OCI-LY1 (cell line): ENCODE results near the gene TYK2.
A peak's percentile ranks its signal among the peaks of the same experiment; 100 is the strongest.

ENCODE experiments used
- H2AFZ ChIP-seq: fragments of 200-600 bp; sonication (generic), shearing (Covaris generic); 2 replicates; pipeline ENCODE4 v1.6.0; 2014; ENCODE audit warnings: antibody characterized with exemption, mild to moderate bottlenecking, low read length
- H3F3A ChIP-seq: fragments of 200-600 bp; sonication (generic), shearing (Covaris generic); 2 replicates; pipeline ENCODE4 v1.6.0; 2014; ENCODE audit warnings: mild to moderate bottlenecking, antibody characterized with exemption, low read length, moderate library complexity; ENCODE audit not compliant: insufficient read depth
- H3K27ac ChIP-seq: fragments of 200-600 bp; sonication (generic); 2 replicates; pipeline ENCODE4 v1.5.1; 2014; ENCODE audit warnings: low read length, mixed run types, mild to moderate bottlenecking, low read depth; ENCODE audit not compliant: poor library complexity, severe bottlenecking
- H3K27me3 ChIP-seq: fragments of 200-600 bp; sonication (generic); 2 replicates; pipeline ENCODE4 v1.6.0; 2014; ENCODE audit warnings: antibody characterized with exemption, mild to moderate bottlenecking, low read length, moderate library complexity; ENCODE audit not compliant: insufficient read depth
- H3K36me3 ChIP-seq: fragments of 200-600 bp; sonication (generic); 2 replicates; pipeline ENCODE4 v1.6.1; 2014; ENCODE audit warnings: mild to moderate bottlenecking, antibody characterized with exemption, low read length, moderate library complexity, mixed read lengths; ENCODE audit not compliant: insufficient read depth
- H3K4me1 ChIP-seq: fragments of 200-600 bp; sonication (generic); 2 replicates; pipeline ENCODE4 v1.5.1; 2014; ENCODE audit warnings: mild to moderate bottlenecking, low read length, moderate library complexity; ENCODE audit not compliant: insufficient read depth, severe bottlenecking
- H3K4me2 ChIP-seq: fragments of 200-600 bp; sonication (generic), shearing (Covaris generic); 2 replicates; pipeline ENCODE4 v1.6.1; 2014; ENCODE audit warnings: low read length
- H3K4me3 ChIP-seq: fragments of 200-600 bp; sonication (generic); 2 replicates; pipeline ENCODE4 v1.5.1; 2014; ENCODE audit warnings: low read length, low read depth, mild to moderate bottlenecking, mixed read lengths; ENCODE audit not compliant: poor library complexity, severe bottlenecking
- H3K79me2 ChIP-seq: fragments of 200-600 bp; shearing (Covaris generic); 2 replicates; pipeline ENCODE4 v1.6.1; 2016; ENCODE audit warnings: mixed run types, low read length, mixed read lengths; ENCODE audit not compliant: insufficient read depth
- H3K9ac ChIP-seq: fragments of 200-600 bp; sonication (generic), shearing (Covaris generic); 2 replicates; pipeline ENCODE4 v1.6.1; 2014; ENCODE audit warnings: mild to moderate bottlenecking, low read length, mixed read lengths
- H3K9me2 ChIP-seq: fragments of 200-600 bp; sonication (generic), shearing (Covaris generic); 2 replicates; pipeline ENCODE4 v1.6.1; 2014; ENCODE audit warnings: low read depth, mild to moderate bottlenecking, low read length, mixed read lengths
- H3K9me3 ChIP-seq: fragments of 200-600 bp; shearing (Covaris generic); 2 replicates; pipeline ENCODE4 v1.6.1; 2014; ENCODE audit warnings: low read length, mixed read lengths
- H4K20me1 ChIP-seq: fragments of 200-600 bp; sonication (generic), shearing (Covaris generic); 2 replicates; pipeline ENCODE4 v1.6.0; 2016; ENCODE audit warnings: mild to moderate bottlenecking, low read length; ENCODE audit not compliant: insufficient read depth
- CTCF ChIP-seq: fragments of 200-600 bp; sonication (generic), shearing (Covaris generic); IDR thresholded peaks from 2 replicates; pipeline ENCODE4 v1.5.1; 2017; ENCODE audit warnings: mild to moderate bottlenecking, antibody characterized with exemption, low read length, moderate library complexity, mixed read lengths
- EZH2 ChIP-seq: fragments of 200-600 bp; sonication (generic), shearing (Covaris generic); IDR thresholded peaks from 2 replicates; pipeline ENCODE4 v1.8.0; 2017; ENCODE audit warnings: borderline replicate concordance, mixed run types, mild to moderate bottlenecking, antibody characterized with exemption, low read length, moderate library complexity, mixed read lengths

TYK2 gene

GRCh38 chr19:10424011-10424637 is 43.8 kb upstream of the TYK2 start:
- H3K79me2 ChIP-seq: no peaks in the 10 kb centered on the region
- H3K4me3 ChIP-seq: no peak overlapping the region
- no peaks in the 10 kb centered on the region for H3K9me3 ChIP-seq
- H3K36me3 ChIP-seq: no peaks in the 10 kb centered on the region
- H3K4me1 ChIP-seq: peaks cover 28% of the 10 kb centered on the region
- no peak overlapping the region for H3K9ac ChIP-seq
- TF ChIP-seq CTCF (peak; percentile 88), EZH2 (no peak)
- no peaks in the 10 kb centered on the region for H4K20me1 ChIP-seq
- no peaks in the 10 kb centered on the region for H3K9me2 ChIP-seq
- H3K4me2 ChIP-seq: peak overlapping the region; percentile 33
- peaks cover 6% of the 10 kb centered on the region; the same call in 1 of the 2 replicates for H3K27me3 ChIP-seq
- H3F3A ChIP-seq: no peaks in the 10 kb centered on the region
- H2AFZ ChIP-seq: no peak overlapping the region
- H3K27ac ChIP-seq: no peak overlapping the region

- H3F3A ChIP-seq: no peaks in the 10 kb centered on the region
- H3K4me2 ChIP-seq: no peak overlapping the region
- H4K20me1 ChIP-seq: no peaks in the 10 kb centered on the region
- no peak overlapping the region for H3K9ac ChIP-seq
- no peaks in the 10 kb centered on the region for H3K9me2 ChIP-seq
- no peak overlapping the region for H3K4me3 ChIP-seq
- H3K36me3 ChIP-seq: no peaks in the 10 kb centered on the region
- no peaks in the 10 kb centered on the region for H3K79me2 ChIP-seq
- H3K4me1 ChIP-seq: peaks cover 27% of the 10 kb centered on the region
- no peak overlapping the region for H2AFZ ChIP-seq
- peaks cover 6% of the 10 kb centered on the region; the same call in 1 of the 2 replicates for H3K27me3 ChIP-seq
- no peak overlapping the region for H3K27ac ChIP-seq
- no peak for TF ChIP-seq EZH2
- TF ChIP-seq CTCF: no peak
- no peaks in the 10 kb centered on the region for H3K9me3 ChIP-seq
Observed at GRCh38 chr19:10422846-10423245, 42.5 kb upstream of the TYK2 start.

- H3K79me2 ChIP-seq: no peaks in the 10 kb centered on the region
- H3K9me2 ChIP-seq: no peaks in the 10 kb centered on the region
- no peak overlapping the region for H2AFZ ChIP-seq
- no peak overlapping the region for H3K9ac ChIP-seq
- no peaks in the 10 kb centered on the region for H3F3A ChIP-seq
- H3K36me3 ChIP-seq: no peaks in the 10 kb centered on the region
- no peak overlapping the region for H3K4me3 ChIP-seq
- no peaks in the 10 kb centered on the region for H4K20me1 ChIP-seq
- no peak overlapping the region for H3K4me2 ChIP-seq
- peaks cover 6% of the 10 kb centered on the region; the same call in 1 of the 2 replicates for H3K27me3 ChIP-seq
- H3K9me3 ChIP-seq: no peaks in the 10 kb centered on the region
- H3K4me1 ChIP-seq: peaks cover 23% of the 10 kb centered on the region
- H3K27ac ChIP-seq: no peak overlapping the region
- TF ChIP-seq CTCF (no peak), EZH2 (no peak)
Observed at GRCh38 chr19:10422046-10422461, 41.7 kb upstream of the TYK2 start.
